Epithelial cell of esophagus (primary cell): ENCODE results near the gene ENO3.

ENCODE experiments used
- DNase-seq: peaks from one replicate; pipeline ENCODE4 v3.0.0; 2010; ENCODE audit warnings: low read depth
- H3K4me3 ChIP-seq: 2 replicates; pipeline ENCODE4 v1.5.1; 2011; ENCODE audit warnings: mild to moderate bottlenecking, low read length, control low read depth
- TF ChIP-seq, protein P1 (sequence below): IDR thresholded peaks from 2 replicates; pipeline ENCODE4 v1.5.1; 2011; ENCODE audit warnings: low read depth, mild to moderate bottlenecking, low read length, control low read depth, inconsistent platforms; ENCODE audit not compliant: insufficient read depth; ENCODE audit errors: missing control alignments

Gene ENO3

DNA sequence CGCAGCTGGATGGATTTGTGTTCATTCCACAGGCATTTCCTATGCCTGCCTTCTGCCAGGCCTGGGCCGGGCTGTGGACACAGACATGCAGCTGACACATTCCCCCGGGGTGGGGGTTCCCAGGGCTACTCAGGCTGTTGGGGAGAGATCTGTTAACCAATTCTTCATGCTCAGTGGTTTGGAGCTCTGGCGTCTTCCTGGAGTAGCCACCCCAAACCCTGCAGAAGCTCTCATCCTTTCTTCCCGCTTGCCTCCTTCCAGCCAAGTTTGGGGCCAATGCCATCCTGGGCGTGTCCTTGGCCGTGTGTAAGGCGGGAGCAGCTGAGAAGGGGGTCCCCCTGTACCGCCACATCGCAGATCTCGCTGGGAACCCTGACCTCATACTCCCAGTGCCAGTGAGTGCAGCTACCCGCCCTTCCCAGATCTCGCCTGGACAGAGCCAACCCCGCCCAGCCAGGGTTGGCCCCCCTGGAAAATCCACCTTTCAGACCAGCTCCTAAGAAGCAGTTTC, 2.6 kb downstream of the ENO3 start:
- no peak overlapping the region for H3K4me3 ChIP-seq
- TF ChIP-seq, protein P1, sequence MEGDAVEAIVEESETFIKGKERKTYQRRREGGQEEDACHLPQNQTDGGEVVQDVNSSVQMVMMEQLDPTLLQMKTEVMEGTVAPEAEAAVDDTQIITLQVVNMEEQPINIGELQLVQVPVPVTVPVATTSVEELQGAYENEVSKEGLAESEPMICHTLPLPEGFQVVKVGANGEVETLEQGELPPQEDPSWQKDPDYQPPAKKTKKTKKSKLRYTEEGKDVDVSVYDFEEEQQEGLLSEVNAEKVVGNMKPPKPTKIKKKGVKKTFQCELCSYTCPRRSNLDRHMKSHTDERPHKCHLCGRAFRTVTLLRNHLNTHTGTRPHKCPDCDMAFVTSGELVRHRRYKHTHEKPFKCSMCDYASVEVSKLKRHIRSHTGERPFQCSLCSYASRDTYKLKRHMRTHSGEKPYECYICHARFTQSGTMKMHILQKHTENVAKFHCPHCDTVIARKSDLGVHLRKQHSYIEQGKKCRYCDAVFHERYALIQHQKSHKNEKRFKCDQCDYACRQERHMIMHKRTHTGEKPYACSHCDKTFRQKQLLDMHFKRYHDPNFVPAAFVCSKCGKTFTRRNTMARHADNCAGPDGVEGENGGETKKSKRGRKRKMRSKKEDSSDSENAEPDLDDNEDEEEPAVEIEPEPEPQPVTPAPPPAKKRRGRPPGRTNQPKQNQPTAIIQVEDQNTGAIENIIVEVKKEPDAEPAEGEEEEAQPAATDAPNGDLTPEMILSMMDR = no peak
- no peak for DNase-seq

DNA sequence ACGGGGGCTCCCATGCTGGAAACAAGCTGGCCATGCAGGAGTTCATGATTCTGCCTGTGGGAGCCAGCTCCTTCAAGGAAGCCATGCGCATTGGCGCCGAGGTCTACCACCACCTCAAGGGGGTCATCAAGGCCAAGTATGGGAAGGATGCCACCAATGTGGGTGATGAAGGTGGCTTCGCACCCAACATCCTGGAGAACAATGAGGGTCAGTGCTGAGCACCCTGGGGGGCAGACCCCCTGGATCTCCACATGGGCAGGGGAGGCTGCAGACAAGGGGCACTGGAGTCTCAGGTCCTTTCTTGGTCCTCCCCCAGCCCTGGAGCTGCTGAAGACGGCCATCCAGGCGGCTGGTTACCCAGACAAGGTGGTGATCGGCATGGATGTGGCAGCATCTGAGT, 4.2 kb downstream of the ENO3 start:
- no peak for DNase-seq
- H3K4me3 ChIP-seq = no peak overlapping the region
- TF ChIP-seq, protein P1 = no peak

DNA sequence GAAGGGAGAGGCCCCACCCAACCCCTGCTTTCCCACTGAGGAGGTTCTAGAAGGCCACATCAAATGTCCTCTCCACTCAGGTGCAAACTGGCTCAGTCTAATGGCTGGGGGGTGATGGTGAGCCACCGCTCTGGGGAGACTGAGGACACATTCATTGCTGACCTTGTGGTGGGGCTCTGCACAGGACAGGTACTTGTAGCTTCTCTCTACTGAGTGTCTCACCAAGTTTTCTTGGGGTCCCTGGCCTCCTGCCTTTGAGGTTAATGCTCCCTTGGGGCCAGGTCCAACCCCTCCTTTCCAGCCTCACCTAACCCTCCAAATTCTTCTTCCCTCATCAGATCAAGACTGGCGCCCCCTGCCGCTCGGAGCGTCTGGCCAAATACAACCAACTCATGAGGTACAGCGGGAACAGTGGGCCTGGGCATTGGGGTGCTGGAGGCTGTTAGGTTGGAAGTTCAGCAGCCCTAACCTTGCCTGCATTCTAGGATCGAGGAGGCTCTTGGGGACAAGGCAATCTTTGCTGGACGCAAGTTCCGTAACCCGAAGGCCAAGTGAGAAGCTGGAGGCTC, 5.7 kb downstream of the ENO3 start:
- no peak overlapping the region for H3K4me3 ChIP-seq
- DNase-seq = no peak
- TF ChIP-seq, protein P1 = peak; percentile 21

DNA sequence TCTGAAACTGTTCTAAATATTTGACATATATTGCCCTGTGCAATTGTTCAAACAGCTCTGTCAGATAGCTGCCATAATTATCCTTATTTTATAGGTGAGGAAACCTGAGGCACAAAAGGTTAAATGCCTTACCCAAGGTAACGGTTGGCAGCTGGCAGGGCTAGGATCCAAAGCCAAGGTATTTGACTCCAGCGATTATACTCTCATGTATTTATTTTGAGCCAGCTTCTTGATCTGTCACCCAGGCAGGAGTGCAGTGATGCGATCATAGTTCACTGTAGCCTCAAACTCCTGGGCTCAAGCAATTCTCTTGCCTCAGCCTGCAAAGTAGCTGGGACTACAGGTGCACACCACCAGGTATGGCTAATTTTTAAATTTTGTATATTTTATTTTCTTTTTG, 7.2 kb downstream of the ENO3 start:
- TF ChIP-seq, protein P1 = no peak
- no peak for DNase-seq
- no peak overlapping the region for H3K4me3 ChIP-seq

DNA sequence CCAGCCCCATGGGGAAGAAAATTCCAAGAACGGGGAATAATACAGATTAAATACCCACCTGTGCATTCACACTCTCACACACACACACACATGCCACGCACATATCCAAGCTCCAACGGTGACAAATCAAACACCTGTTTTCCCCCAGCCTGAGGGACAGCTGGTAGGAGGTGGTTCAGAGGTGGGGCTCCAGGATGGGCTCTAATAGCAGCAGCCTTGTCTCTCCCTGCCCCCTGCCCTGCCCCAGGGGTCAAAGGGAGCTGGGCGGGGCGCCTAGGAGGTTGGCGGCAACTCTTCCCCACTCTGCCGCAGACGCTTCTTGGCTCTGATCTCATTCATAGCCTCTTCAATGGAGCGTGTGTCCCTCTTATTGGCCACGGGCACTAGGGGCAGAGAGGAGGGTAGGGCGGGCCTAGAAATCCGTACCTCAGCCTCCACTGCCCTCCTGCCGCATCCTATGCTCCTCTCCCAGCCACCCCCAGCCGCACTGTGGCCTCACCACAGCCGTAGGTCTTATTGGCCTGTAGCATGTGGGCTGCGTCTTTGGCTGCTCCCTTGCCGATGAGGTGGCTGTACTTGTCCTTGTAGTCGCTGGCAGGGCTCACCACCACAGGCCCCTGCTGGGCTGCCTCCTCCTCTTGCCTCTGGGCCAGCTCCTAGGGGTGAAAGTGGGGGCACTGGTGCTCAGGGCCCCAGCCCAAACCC, 8.5 kb downstream of the ENO3 start:
- TF ChIP-seq, protein P1 = no peak
- no peak overlapping the region for H3K4me3 ChIP-seq
- no peak for DNase-seq

DNA sequence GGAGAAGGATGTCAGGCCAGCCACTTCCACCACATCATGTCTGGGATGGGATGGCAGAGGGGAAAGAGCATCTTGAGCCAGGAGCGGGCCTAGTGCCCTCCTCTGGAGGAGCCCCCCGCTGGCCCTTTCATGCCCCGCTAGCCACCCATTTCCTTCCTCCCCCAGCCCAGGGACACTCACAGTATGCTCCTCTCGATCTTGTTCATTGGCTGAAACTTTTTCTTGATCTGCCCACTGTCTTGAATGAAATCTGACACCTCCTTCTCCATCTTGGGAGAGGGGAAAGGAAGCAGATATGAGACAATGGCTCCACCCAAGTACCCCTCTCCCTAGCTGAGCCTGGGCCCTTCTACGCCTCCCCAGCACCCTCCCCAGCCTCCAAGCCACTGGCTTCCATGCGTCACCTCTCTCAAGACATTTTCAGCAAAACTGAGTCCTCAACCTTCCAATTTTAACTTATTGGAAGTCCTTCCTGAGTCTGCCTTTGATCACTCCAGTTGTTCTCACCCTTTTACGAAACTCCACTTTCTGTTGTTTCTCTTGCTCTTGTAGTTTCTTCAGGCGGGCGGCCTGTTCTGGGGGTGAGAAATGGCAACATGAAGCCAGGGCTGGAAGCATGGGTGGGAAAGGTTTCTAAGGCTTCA, 9.5 kb downstream of the ENO3 start:
- no peak for DNase-seq
- H3K4me3 ChIP-seq = no peak overlapping the region
- TF ChIP-seq, protein P1 = no peak
